ENCODE results near the gene SPTBN5. TPM values are rescaled to one million over a fixed set of nuclear protein-coding genes. Genes with fewer than 3 reads are reported as not detected.

SPTBN5 gene
- total RNA-seq, 1 donor from 2014 or later: 1.9 TPM

DNA sequence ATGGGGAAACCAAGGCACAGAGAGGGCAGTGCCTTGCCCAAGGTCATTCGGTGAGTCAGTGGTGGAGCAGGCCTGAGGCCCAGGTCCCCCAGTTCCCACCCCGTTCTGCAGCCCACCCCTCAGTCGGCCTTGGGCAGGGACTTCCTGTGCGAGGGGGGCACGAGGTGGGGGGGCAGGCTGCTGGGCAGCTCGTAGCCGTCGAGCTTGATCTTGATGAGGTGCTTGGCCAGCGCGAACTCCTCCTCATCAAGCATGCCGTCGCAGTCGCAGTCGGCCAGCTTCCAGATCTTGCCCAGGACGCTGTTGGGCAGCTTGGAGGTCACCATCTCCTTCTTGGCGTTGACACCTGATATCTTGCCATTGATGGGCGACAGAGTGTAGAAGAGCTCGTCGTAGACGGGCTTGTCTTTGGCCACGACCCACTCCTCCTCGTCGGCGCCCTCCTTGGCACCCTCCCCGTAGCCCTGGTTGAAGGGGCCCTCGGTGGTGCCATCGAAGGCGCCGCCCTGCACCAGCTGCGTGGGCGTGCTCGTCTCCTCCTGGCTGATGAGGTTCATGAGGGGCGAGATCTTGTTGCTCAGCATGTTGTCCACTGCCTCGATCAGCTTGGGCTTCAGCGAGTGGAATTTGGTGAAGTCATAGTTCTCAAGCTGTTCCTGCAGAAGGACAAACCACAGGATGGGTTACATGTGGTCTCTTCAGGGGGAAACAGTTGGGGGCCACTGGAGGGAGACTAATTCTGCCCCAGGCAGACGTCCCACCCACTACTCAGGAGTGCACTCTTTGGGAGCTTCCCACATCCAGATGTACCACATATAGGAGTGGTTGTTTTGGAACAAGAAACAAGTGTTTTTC lies 6.9 kb upstream of the SPTBN5 start:
- no peak for DNase-seq
- peaks cover 49% of the 10 kb centered on the region for H3K36me3 ChIP-seq
- ATAC-seq: no peak

GRCh38 chr15:41899854-41900442 lies 6.1 kb upstream of the SPTBN5 start:
- H3K36me3 ChIP-seq: peaks cover 45% of the 10 kb centered on the region

More for the DNA sequence above, 6.9 kb upstream of the SPTBN5 start:
- Histone ChIP-seq H3K27me3 (no peaks in the 10 kb centered on the region), H3K27ac (no peak overlapping the region), H3K9me3 (no peaks in the 10 kb centered on the region), H3K4me3 (no peak overlapping the region), H3K4me1 (no peaks in the 10 kb centered on the region)
- TF ChIP-seq CTCF (IDR thresholded peaks at IDR 0.05): no peak
- intact Hi-C loops (cut with DNase I): no loop called here

GRCh38 chr15:41897363-41897799 lies 3.5 kb upstream of the SPTBN5 start:
- H3K27me3 ChIP-seq: no peaks in the 10 kb centered on the region
- no peaks in the 10 kb centered on the region for H3K9me3 ChIP-seq
- peaks cover 19% of the 10 kb centered on the region for H3K4me1 ChIP-seq
- no peak for DNase-seq
- TF ChIP-seq CTCF (IDR thresholded peaks at IDR 0.05): no peak
- intact Hi-C loops (cut with DNase I): no loop called here
- peaks cover 38% of the 10 kb centered on the region for H3K36me3 ChIP-seq
- no peak for ATAC-seq
- no peak overlapping the region for H3K4me3 ChIP-seq
- H3K27ac ChIP-seq: no peak overlapping the region

More at GRCh38 chr15:41899854-41900442, 6.1 kb upstream of the SPTBN5 start:
- Histone ChIP-seq H3K27ac (no peak overlapping the region), H3K27me3 (no peaks in the 10 kb centered on the region), H3K4me1 (peaks cover 6% of the 10 kb centered on the region), H3K4me3 (no peak overlapping the region), H3K9me3 (no peaks in the 10 kb centered on the region)
- TF ChIP-seq CTCF (IDR thresholded peaks at IDR 0.05): no peak
- ATAC-seq (no peak), DNase-seq (no peak)
- intact Hi-C loops (cut with DNase I): no loop called here

- intact Hi-C loops (cut with DNase I): no loop called here
These were observed 2.7 kb upstream of the SPTBN5 start for GRCh38 chr15:41896566-41896965.

DNA sequence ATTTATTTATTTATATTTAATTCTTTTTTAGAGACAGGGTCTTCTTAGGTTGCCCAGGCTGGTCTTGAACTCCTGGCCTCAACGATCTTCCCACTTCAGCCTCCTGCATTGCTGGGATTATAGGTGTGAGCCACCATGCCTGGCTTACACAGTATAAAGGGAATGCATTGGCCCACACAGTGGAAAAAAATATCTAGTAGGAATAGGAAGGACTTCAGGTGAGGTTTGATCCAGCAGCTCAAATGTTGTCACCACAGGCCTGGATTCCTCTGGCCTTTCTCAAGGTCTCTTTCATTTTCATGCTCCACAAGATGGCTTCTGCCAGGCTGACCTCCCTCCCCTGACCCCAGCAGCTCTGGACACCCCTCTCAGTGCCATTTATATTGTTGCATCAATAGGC lies 2.1 kb upstream of the SPTBN5 start:
- no peaks in the 10 kb centered on the region for H3K27me3 ChIP-seq
- no peak overlapping the region for H3K4me3 ChIP-seq
- no peak for ATAC-seq
- intact Hi-C loops (cut with DNase I): no loop called here
- peaks cover 31% of the 10 kb centered on the region for H3K36me3 ChIP-seq
- no peaks in the 10 kb centered on the region for H3K9me3 ChIP-seq
- peaks cover 19% of the 10 kb centered on the region for H3K4me1 ChIP-seq
- no peak overlapping the region for H3K27ac ChIP-seq
- DNase-seq: no peak
- TF ChIP-seq CTCF (IDR thresholded peaks at IDR 0.05): no peak

More at GRCh38 chr15:41896566-41896965, 2.7 kb upstream of the SPTBN5 start:
- no peaks in the 10 kb centered on the region for H3K9me3 ChIP-seq
- ATAC-seq (no peak), DNase-seq (no peak)
- H3K36me3 ChIP-seq: peaks cover 37% of the 10 kb centered on the region
- H3K4me1 ChIP-seq: peaks cover 19% of the 10 kb centered on the region
- no peak overlapping the region for H3K4me3 ChIP-seq
- H3K27me3 ChIP-seq: no peaks in the 10 kb centered on the region
- no peak overlapping the region for H3K27ac ChIP-seq
- TF ChIP-seq CTCF (IDR thresholded peaks at IDR 0.05): no peak
